GM19351 (cell line): Measurements from ENCODE around the gene PPFIBP2.
A peak's percentile ranks its signal among the peaks of the same experiment; 100 is the strongest.

ENCODE experiments used
- ATAC-seq: cut with Tn5 transposase; IDR thresholded peaks from one replicate; pipeline ENCODE4 v1.9.1; 2021; ENCODE audit warnings: mild to moderate bottlenecking, moderate library complexity; ENCODE audit not compliant: unreplicated experiment

PPFIBP2 gene

GRCh38 chr11:7621090-7621489 is 107.3 kb downstream of the PPFIBP2 start:
- no peak for ATAC-seq

- ATAC-seq: no peak
Measured at GRCh38 chr11:7621554-7621953, 107.8 kb downstream of the PPFIBP2 start.

DNA sequence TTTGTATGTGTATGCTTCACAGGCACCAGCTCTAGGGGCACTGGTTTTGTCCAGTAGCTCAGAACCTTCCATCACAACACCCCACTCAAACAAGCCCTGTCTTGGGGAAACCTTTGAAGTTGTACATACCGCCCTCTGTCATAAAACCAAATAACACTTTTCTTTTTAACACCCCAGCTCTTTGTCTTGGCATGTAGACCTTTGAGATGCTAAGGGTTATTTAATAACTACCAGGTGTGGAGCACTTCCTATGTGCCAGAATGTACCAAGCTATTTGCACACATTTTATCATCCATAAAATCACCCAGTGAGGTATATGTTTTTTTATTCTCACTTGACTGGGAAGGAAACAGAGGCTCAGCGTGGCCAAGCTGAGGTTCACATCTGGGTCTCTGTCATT is 108.9 kb downstream of the PPFIBP2 start:
- no peak for ATAC-seq

DNA sequence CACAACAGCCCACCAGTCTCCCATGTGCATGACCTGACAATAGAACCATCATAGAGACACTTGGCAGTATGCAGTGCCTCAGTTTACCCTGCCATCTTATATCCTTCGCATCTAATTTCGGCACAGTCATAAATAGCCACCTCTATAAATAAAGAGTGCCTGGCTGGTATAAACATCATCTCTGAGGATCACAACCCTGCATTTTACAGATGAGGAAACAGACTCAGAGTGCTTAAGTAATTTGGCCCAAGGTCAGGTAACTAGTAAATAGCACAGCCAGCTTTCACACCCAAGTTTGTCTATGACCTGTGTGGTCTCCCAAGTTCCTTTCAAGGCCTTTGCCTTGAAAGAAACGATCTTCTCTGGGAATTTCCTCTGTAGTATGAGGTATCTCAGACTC is 114.9 kb downstream of the PPFIBP2 start:
- no peak for ATAC-seq

DNA sequence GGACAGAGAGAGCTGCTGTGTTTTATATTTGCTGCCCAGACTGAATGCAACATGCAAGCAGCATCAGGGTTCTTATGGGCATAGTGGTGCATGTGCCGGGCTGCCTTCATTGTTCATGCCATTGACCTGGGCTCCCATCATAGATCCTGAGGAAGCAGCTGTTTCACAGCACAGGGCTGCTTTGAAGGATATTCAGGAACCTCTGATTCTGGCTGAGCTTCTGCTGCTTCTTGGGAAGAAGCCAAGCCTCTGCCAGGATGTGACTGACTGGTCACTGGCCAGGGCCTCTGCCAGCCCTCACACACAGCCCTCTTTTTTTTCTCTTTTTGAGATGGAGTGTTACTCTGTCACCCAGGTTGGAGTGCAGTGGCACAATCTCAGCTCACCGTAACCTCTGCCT is 116.2 kb downstream of the PPFIBP2 start:
- ATAC-seq: no peak

DNA sequence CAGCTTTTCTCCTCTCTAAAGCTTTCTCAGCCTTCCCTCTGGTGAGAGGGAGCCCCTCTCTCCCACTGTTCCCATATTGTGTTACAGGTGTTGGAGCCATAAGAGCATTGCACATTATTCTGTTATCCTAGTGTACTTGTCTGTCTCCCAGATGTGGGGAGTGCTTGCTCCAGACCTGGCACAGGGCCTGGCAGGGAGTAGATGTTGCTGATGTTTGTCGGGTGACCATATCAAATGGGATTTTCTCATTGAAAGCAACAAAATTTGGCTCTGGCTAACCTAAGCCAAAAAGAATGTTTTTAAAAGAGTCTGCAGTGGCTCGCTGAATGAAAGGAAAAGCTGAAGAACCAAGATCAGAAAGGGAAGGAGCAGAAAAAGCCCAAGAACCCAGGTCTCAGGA is 118.4 kb downstream of the PPFIBP2 start:
- ATAC-seq: no peak

DNA sequence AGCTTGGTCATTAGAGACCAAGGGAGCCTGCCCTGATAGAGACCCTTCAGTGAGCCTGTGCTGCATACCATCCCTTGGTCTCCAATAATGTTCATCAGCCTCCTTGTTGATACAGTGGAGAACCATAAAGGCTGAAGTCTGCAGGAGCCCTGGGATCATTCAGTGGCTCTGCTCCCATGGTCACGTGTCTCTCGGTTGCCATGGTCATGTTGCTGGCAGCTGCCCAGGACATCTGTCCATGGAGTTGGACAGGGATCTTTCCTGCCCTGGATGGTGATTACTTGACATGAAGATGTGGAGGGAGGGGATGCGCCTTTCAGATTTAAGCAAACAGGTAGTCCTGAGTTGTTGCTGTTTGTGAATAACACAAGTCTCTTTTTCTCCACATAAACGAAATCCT is 121.3 kb downstream of the PPFIBP2 start:
- ATAC-seq: no peak

DNA sequence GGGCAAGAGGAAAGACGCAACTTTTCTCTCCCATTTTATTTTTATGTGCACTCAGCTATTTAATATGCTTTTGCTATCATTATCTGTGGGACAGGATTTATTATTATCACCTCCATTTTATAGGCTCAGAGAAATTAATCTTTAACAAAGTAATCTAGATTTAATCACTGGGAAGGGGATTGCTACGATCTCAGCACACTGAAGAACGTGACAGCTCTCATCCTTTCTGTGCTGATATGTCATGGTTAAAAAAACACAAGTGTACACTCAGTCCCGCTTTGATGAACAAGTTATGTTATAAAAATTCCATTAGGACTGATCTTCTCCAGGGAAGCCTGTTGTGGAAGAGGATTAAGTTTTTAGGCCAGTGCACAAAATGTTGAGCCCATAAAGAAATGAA is 121.9 kb downstream of the PPFIBP2 start:
- no peak for ATAC-seq

DNA sequence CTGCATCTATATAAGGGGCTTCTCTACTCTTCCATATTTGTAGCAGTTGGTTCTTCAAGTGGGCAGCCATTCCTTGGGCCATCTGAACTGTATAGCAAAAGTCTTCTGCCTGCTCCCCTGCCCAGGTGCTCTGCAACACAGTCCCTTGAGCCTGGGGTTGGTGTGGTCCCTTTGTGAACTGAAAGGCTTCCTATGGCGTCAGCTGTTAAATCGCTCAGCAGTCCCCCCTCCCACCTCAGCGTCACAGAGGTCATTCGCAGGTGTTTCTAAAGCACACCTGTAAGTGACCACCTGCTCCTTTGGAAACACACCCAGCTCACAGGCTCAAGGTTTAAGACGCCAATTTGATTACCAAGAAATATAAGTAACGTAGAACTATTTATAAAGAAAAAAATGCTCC is 122.6 kb downstream of the PPFIBP2 start:
- ATAC-seq: no peak

- no peak for ATAC-seq
Measured at GRCh38 chr11:7637447-7638157, 123.8 kb downstream of the PPFIBP2 start.

DNA sequence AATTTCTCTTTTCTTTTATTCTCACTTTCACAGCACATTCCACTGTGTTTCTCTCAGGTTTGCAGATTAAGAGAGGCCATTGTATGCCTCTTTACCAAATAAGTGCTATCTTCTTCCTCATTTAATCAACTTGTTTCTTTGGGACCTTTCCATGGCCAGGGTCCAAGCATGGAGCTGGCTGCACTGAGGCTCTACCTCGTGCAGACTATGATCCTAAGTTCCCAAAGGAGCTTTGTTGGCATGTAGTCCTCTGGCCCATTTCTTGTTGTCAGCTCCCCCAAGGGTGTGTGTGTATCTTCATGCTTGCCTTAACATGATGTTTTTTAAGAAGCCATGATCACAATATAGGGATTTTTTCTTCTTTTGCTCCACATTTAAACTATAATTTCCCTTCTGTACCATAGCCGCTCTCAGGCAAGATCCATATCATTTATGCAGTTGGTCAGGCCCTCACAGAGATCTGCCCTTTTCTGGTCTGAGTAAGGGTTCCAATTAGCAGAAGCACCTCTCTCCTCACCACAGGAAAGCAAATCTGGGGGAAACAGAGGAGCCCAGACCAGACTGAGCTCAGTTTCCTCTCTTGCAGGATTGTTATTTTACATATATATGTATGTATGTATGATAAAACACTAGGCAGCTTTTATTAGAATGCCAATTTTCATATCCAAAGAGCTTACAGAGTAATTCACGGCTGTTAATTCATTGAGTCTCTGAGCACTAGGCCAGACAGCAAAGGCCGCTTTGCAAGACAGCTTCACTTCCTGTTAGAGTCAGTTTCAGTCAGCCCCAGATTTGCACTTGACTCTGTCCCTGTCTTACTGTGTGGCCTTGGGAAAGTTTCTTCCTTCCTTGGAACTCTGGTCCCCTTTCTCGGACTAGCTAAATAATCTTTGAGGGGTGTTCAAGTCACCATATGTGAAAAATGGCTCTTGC is 125.2 kb downstream of the PPFIBP2 start:
- ATAC-seq: peak; percentile 75

- ATAC-seq: no peak
Measured at GRCh38 chr11:7639643-7640025, 125.8 kb downstream of the PPFIBP2 start.

GRCh38 chr11:7640816-7641215 is 127.0 kb downstream of the PPFIBP2 start:
- ATAC-seq: no peak

DNA sequence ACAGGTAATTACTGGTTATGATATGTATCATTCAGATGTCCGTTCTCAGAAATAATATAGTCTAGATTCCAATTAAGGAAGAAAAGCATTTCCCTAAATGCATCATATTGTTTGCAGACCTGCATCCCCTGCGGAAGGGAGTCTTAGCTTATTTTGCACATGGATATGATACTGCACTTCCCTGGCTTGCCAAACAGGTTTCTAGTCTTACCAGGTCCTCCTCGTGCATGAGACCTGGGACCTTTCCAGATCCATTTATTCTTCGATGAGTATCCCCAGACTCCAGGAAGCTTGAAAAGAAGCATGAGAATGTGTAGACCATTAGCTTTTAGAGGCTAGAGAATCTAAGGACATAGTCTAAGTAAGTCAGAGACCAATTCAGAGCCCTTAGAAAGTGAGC is 128.9 kb downstream of the PPFIBP2 start:
- ATAC-seq: no peak

DNA sequence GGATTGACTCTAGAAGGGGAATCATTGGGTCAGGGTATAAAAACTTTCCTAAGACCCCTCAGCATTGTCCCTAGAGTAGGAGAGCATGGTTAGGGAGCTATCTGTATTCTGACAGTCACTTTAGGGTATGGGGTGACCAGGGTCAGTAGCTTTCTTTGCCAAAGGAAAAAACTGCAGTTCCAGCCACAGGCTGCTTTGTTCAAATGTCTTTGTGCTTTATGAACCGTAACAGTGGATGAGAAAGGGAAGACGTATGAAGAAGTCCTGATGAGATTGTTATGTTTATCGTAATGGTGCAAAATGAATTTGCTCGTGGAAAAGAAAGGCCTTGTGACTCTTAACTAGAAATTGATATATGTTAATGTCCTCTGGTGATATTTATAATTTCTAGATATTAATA is 129.5 kb downstream of the PPFIBP2 start:
- ATAC-seq: no peak

GRCh38 chr11:7645206-7645605 is 131.4 kb downstream of the PPFIBP2 start:
- no peak for ATAC-seq

DNA sequence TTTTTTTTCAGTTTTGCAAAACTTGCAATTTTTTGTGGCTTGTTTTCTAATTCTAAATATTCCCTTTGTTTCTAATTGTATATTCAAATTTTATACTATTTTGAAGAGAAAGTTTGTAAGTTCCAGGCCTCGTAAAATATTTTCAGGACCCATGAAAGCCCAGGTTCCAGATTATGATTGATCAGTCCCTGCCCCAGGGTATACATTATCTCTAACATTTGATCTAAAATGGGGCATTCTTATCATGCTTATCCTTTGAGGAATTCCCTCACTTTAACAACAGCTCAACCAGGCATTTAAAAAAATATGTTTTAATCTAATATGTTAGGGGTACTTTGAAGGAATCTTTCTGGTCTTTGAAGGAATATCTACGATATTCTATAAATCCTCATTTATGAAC is 133.1 kb downstream of the PPFIBP2 start:
- ATAC-seq: no peak

GRCh38 chr11:7648264-7648663 is 134.5 kb downstream of the PPFIBP2 start:
- ATAC-seq: no peak

DNA sequence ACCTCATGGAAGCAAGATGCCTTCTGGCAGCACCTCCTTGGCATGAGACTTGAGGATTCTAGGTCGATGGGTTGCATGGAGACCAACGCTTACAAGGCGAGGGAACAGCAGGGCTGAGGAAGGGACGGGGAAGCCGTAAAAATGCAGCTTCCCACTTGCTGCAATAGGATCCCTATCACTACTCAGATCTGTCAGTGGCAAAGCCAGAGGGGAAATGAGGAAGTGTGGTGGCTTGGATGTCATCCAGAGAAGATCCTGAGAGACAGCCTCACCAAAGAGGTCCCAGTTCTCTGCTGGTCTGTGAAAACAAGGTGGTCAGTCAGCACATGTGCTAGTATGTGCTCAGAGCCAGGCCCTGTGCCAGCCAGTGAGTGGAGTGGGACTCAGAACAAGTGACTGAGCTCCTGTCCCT is 137.3 kb downstream of the PPFIBP2 start:
- no peak for ATAC-seq

DNA sequence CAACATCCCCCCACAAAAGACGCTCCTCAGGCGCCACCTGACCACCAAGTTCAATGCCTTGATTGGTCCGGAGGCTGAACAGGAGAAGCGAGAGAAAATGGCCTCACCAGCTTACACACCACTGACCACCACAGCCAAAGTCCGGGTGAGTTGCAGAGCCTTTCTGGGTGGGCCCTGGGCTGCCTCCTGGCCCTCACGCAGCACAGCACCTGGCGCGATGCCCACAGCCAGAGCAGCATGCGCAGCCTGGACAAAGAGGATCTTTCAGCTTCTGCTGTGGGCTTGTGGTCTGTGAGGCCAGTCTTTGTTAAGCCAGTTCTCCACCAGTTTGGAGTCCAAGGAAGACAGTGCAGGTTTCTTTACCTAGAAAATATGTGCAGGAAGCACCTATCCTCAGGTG is 137.9 kb downstream of the PPFIBP2 start:
- ATAC-seq: no peak

DNA sequence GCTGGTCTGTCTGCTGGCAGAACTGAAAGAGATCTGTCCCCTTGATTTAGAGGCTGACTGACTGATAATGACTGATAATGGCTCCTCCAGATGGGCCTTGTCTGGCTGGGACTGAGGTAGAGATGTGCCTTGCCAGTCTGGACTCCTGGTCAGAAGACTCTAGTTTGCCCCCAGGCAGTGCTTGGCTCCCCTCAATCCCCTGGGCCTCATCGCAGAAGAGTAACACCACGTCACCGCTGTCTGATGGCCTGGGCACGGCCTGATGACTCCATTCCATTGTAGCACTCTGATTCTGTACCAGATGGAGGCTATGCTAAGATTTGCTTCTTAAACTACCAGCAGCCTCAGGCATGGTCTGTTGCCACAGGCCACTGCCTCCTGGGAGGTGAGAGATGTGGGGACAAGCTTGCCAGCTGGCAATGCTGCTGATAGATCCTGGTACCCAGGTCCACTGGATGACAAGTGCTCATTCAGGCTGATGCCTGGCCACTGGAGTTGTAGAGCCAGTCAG is 140.5 kb downstream of the PPFIBP2 start:
- ATAC-seq: no peak
